GM18526 (cell line): ENCODE results near the gene BMPR2.

ENCODE experiments used
- POLR2A ChIP-seq: IDR thresholded peaks from 3 replicates; pipeline ENCODE4 v1.6.1; 2011; ENCODE audit not compliant: insufficient read length; ENCODE audit errors: extremely low read depth

The BMPR2 gene

DNA sequence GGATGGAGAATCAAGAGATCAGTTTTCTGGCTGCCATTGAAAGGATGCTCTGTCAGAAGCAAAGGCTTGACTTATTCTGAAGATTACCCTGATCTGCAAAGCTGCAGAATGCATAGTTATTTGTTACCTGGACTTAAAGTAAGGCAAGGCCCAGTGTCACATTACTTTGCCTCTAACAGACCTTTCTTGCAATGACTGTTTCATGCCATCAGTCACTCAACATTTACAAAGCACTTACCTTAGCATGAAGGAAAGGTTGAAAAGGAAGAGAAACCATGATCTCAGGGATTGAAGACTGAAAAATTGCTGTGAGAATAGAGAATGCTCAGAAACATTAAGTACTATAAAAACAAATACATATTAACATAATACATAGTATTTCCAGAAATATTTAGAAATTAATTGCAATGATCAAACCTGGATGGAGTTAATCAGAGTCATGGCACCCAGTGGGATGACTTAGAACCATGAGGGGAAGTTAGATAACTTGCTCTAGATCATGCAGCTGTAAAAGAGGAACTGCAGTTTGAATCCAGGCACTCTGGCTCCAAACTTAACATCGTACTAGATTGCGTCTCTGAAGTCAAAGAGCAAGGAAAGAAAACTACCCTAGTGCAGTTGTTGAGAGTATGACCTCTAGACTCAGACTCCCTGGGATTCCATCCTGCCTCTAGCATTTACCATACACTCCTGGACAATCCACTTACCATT, 232.2 kb downstream of the BMPR2 start:
- TF ChIP-seq POLR2A: no peak

DNA sequence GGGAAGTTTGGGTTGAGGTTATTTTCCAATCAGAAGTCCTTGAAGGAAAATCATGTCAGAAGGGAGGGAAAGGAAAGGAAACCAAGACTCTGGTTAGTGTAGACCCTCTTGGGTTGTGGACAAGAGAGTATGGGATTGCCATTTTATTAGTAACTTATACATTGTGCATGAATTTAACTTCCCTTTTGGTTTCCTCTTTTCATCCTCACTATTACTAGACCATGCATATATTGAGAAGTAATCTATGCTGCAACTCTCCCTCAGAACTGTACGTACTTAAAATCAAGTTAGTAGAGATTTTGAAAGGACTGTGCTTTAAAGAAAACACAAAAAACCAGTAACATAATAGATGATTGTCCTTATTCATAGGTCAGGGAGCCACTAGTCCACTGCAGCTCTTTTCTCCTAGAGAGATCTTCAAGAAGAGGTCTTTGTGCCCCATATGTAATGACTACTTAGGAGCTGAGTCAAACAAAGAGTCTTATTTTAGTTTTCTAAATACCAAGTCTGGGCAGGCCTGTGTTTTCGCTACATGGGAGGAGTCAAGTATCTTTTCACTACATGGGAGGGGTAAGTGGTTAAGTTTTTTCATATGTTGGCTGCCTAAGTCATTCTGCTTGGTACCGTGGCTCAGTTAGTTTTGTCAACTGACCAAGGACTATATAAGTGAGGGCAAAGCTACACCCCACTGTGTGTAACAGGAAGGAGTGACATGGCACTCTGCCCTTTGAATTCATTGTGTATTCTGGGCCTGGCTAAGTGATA, 233.4 kb downstream of the BMPR2 start:
- no peak for TF ChIP-seq POLR2A

DNA sequence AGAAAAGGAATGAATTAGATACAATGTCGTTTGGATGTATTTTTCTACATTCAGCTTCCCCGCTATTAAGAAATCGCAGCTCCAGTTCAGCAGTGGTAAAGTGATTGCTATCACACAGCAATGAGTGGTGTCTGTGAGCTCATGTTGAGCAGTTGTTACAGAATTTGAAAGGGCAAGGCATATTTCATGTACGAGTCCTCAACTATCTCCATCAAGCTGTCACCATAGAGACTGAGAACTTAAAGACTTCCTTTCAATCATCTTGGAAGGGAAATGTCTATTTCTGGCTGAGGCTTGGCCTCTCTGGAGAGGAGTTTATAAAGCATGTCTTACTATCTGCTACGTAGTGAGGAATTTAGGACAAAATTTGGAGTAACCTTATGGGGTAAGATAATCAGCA, 234.3 kb downstream of the BMPR2 start:
- TF ChIP-seq POLR2A: no peak

DNA sequence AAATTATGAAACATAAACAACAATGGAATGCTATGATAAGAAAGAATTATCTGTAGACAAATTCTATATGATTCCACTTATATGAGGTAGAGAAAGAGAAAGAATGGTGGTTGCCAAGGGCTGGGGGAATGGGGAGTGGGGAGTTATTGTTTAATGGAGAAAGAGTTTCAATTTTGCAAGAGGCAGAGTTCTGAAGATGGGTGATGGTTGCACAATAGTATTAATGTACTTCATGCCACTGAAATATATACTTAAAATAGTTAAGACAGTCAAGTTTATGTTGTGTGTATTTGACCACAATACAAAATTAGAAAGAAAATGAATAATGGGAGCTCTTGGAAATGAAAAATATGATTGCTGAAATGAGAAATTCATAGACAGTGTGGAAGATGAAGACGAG, 236.0 kb downstream of the BMPR2 start:
- TF ChIP-seq POLR2A: no peak

DNA sequence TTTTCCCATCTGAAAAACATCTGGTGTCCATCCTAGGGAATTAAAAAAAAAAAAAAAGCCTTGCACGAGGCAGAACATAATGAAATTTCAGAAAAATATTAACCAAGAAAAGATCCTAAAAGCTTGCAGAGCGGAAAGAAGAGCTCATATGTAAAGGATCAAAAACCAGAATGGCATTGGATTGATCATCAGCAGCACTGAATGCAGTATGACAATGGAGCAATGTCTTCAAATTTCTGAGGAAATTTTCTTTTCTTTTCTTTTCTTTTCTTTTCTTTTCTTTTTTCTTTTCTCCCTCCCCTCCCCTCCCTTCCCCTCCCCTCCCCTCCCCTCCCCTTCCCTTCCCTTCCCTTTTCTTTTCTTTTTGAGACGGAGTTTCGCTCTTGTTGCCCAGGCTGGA, 237.4 kb downstream of the BMPR2 start:
- no peak for TF ChIP-seq POLR2A
